Esophagus squamous epithelium (tissue), 5 donors: Measurements from ENCODE around the gene SVIL. TPM values are rescaled to one million over a fixed set of nuclear protein-coding genes. Genes with fewer than 3 reads are reported as not detected.
"Not testable (repeated sequence)": the region's sequence is repeated elsewhere in the genome, so short reads cannot be mapped to it uniquely, and the experiment has no call there.

Experiments
- DNase-seq: peaks from one replicate; lab custom pipeline; 2025; lab: John Stamatoyannopoulos, UW
- H3K27ac ChIP-seq, 4 donors: fragments of 200-600 bp; sonication (generic); one replicate each; pipeline ENCODE4 v1.5.1; 2016 to 2019; ENCODE audit warnings: mild to moderate bottlenecking in 1 of 4
- H3K27me3 ChIP-seq, 4 donors: fragments of 200-600 bp; sonication (generic); 1 replicate in 3 of 4; 2 replicates in 1 of 4; pipeline versions ENCODE4 v1.5.1 to v1.6.0; 2017 to 2021; ENCODE audit warnings: antibody characterized with exemption in 1 of 4
- H3K36me3 ChIP-seq, 3 donors: fragments of 200-600 bp; sonication (generic); one replicate each; pipeline ENCODE4 v1.5.1; 2016 to 2019
- H3K4me1 ChIP-seq, 3 donors: fragments of 200-600 bp; sonication (generic); one replicate each; pipeline ENCODE4 v1.5.1; 2017 to 2019
- H3K4me3 ChIP-seq, 4 donors: fragments of 200-600 bp; sonication (generic); 1 replicate in 3 of 4; 2 replicates in 1 of 4; pipeline ENCODE4 v1.5.1; 2016 to 2019; ENCODE audit warnings: mild to moderate bottlenecking in 2 of 4, moderate library complexity in 1 of 4
- H3K9me3 ChIP-seq, 3 donors: fragments of 200-600 bp; sonication (generic); one replicate each; pipeline ENCODE4 v1.5.1; 2016 to 2019
- POLR2A ChIP-seq, 4 donors: fragments of 450-650 bp; IDR thresholded peaks; one replicate each; pipeline ENCODE4 v1.6.1; 2017; ENCODE audit warnings: antibody characterized with exemption in 4 of 4, mild to moderate bottlenecking in 4 of 4, moderate library complexity in 3 of 4
- WGBS, 2 donors: methylation state at CpG; one replicate each; pipeline ENCODE4 v1.1.5; 2018; 5-methylcytosine and 5-hydroxymethylcytosine counted together
- intact Hi-C: fragments of 100-400 bp; cut with DNase I; formaldehyde crosslinking; loops from one replicate; pipeline ENCODE4 v1.15.0; 2022
- total RNA-seq, 4 donors: library from RNA; depleted of rRNA; stranded (reverse); fragments of >200 nt; gene quantifications; one replicate each; pipeline ENCODE4 v1.1.0, GENCODE V29; 2016
- TF ChIP-seq, protein P1 (sequence below), 6 experiments: fragments of 450-650 bp in 4 of 6; fragments of 200-600 bp in 2 of 6; sonication (generic) in 2 of 6; IDR thresholded peaks; one replicate each; pipeline ENCODE4 v1.5.1; 2016 to 2019; ENCODE audit warnings: antibody characterized with exemption in 6 of 6, mild to moderate bottlenecking in 4 of 6, moderate library complexity in 4 of 6
- donor health status: DM: yes; HTN: yes; CAD: no.

Gene SVIL
- total RNA-seq, 4 donors from 2014 or later, result 71.1 to 227 (median 147) TPM

DNA sequence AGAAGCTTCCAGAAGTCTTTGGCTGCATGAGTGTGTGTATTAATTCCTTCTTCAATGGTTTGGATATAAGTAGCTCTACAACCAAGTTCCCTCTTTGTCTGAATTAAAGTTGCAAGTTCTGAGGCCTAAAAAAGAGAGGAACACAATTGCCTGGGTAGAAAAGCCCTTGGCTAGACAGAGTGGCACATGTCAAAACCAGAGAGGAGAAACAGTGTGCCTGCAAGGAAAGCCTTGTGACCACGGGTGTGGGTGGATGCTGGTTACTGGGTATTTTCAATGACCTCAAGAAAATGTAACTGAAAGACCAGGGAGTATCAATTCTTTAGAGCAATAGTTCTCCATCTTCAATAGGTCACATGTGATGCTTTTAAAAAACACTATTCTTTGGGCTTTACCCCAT is 148.3 kb downstream of the SVIL start:
- no peaks in the 10 kb centered on the region for H3K9me3 ChIP-seq
- H3K27ac ChIP-seq, result no peak overlapping the region
- no peak overlapping the region for H3K4me3 ChIP-seq
- no peaks in the 10 kb centered on the region for H3K27me3 ChIP-seq
- WGBS, 2 donors, result 71 to 91% methylated on average over 1 of the region's 1 CpG
- DNase-seq, result no peak
- peaks cover 0 to 100% (median 14%) of the 10 kb centered on the region in 3 donors for H3K36me3 ChIP-seq
- TF ChIP-seq, protein P1, sequence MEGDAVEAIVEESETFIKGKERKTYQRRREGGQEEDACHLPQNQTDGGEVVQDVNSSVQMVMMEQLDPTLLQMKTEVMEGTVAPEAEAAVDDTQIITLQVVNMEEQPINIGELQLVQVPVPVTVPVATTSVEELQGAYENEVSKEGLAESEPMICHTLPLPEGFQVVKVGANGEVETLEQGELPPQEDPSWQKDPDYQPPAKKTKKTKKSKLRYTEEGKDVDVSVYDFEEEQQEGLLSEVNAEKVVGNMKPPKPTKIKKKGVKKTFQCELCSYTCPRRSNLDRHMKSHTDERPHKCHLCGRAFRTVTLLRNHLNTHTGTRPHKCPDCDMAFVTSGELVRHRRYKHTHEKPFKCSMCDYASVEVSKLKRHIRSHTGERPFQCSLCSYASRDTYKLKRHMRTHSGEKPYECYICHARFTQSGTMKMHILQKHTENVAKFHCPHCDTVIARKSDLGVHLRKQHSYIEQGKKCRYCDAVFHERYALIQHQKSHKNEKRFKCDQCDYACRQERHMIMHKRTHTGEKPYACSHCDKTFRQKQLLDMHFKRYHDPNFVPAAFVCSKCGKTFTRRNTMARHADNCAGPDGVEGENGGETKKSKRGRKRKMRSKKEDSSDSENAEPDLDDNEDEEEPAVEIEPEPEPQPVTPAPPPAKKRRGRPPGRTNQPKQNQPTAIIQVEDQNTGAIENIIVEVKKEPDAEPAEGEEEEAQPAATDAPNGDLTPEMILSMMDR (IDR thresholded peaks at IDR 0.05), result no peak
- no peak for TF ChIP-seq POLR2A (IDR thresholded peaks at IDR 0.05)
- intact Hi-C loops, result no loop called here
- peaks cover 0 to 24% (median 4%) of the 10 kb centered on the region in 3 donors for H3K4me1 ChIP-seq

DNA sequence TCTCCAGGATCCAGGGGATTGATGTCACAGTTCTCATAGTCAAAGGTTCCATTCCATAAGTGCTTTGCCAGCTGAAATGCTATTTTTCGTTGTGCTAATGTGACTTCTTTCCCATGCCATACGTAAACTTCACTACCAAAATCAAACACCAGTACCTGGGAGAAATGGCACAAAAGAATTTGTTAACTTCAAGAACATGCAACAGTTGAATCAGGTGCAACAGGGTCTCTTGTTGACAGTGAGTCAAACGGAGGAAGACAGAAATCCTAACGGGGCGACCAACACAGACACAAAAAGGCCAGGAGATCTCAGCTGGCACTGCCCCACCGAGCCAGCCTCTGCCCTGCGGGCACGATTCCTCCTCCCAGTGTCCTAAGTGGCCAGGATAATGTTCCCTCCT is 150.1 kb downstream of the SVIL start:
- intact Hi-C loops, H3K4me3 ChIP-seq, H3K27me3 ChIP-seq, H3K9me3 ChIP-seq, DNase-seq: not testable (repeated sequence)
- Histone ChIP-seq H3K4me1 (peaks cover 0 to 27% (median 4%) of the 10 kb centered on the region in 3 donors), H3K27ac (peak overlapping the region in 1 of 4 donors; percentile 17), H3K36me3 (peaks cover 0 to 100% (median 14%) of the 10 kb centered on the region in 3 donors)
- 66% methylated on average over 8 of the region's 8 CpGs for WGBS, 2 donors

DNA sequence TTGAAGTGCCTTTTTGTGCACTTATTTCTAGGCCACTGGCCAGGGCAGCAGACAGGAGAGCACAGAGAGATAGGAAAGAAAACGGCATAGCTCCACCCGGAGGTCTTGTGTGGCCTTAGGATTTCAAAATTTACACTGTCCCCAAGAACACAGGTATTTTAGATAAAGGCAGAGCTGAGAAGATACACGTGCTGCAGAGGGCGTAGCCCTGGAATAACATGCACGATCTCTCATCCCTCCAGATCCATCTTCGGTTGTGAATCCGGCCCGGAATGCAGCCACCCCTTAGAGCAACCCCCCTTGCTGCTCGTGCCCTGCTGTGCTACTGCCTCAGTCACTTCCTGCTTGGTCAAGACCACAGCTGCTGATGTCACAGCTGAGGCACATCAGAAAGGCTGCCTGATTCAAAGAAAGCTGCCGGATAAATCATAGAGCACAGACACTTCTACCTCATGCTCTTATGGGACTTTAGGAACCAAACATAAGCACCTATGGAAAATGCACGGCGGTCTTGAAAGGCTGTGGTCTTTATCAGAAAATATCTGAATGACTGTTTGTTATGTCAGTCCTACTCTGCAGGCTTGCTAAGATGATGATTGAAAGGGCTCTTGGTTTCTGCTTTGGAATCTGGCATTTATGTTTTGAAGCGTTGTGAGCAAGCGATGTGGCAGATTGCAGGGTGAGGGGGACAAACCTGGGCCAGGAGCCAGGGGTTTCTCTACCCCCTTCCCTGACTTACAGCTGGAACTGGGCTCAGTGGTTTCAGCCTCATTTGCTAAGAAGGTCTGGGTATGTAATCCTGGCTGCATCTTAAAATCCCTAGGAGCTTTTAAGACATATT is 152.0 kb downstream of the SVIL start:
- no peak for DNase-seq
- peaks cover 0 to 100% (median 20%) of the 10 kb centered on the region in 3 donors for H3K36me3 ChIP-seq
- H3K4me1 ChIP-seq, result peaks cover 0 to 26% (median 8%) of the 10 kb centered on the region in 3 donors
- TF ChIP-seq, protein P1 (IDR thresholded peaks at IDR 0.05), result no peak
- no peak for TF ChIP-seq POLR2A (IDR thresholded peaks at IDR 0.05)
- 50 to 62% methylated on average over 12 to 13 of the region's 14 CpGs for WGBS, 2 donors
- H3K27me3 ChIP-seq, result no peaks in the 10 kb centered on the region
- H3K4me3 ChIP-seq, result no peak overlapping the region
- H3K27ac ChIP-seq, result peak overlapping the region in 2 of 4 donors; percentile 32 to 44
- intact Hi-C loops, result no loop called here
- H3K9me3 ChIP-seq, result no peaks in the 10 kb centered on the region

DNA sequence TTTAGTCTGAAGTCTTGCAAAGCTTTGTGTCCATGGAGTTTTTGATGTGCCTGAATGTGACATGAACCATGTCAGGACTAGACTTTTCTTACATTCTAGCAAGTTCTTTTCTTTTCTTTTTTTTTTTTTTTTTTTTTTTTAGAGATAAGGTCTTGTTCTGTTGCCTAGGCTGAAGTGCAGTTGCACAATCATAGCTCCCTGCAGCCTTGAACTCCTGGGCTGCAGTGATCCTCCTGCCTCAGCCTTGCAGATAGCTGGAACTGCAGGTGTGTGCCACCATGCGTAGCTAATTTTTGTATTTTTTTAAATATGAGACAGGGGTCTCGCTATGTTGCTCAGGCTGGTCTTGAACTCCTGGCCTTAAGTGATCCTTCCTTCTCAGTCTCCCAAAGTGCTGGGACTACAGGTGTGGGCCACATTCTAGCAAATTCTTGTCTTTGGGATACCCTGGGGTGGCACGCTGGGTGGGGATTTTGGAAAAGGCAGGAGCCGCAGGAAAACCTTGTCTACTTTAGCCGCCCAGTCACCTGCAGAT is 152.8 kb downstream of the SVIL start:
- Histone ChIP-seq H3K4me3 (no peak overlapping the region), H3K27ac (peak overlapping the region in 1 of 4 donors; percentile 44), H3K4me1 (peaks cover 0 to 26% (median 8%) of the 10 kb centered on the region in 3 donors), H3K27me3 (no peaks in the 10 kb centered on the region), H3K36me3 (peaks cover 0 to 100% (median 22%) of the 10 kb centered on the region in 3 donors), H3K9me3 (no peaks in the 10 kb centered on the region)
- 74 to 81% methylated on average over 5 of the region's 5 CpGs for WGBS, 2 donors
- no peak for TF ChIP-seq POLR2A (IDR thresholded peaks at IDR 0.05)
- TF ChIP-seq, protein P1 (IDR thresholded peaks at IDR 0.05), result no peak
- DNase-seq, result no peak
- intact Hi-C loops, result no loop called here

DNA sequence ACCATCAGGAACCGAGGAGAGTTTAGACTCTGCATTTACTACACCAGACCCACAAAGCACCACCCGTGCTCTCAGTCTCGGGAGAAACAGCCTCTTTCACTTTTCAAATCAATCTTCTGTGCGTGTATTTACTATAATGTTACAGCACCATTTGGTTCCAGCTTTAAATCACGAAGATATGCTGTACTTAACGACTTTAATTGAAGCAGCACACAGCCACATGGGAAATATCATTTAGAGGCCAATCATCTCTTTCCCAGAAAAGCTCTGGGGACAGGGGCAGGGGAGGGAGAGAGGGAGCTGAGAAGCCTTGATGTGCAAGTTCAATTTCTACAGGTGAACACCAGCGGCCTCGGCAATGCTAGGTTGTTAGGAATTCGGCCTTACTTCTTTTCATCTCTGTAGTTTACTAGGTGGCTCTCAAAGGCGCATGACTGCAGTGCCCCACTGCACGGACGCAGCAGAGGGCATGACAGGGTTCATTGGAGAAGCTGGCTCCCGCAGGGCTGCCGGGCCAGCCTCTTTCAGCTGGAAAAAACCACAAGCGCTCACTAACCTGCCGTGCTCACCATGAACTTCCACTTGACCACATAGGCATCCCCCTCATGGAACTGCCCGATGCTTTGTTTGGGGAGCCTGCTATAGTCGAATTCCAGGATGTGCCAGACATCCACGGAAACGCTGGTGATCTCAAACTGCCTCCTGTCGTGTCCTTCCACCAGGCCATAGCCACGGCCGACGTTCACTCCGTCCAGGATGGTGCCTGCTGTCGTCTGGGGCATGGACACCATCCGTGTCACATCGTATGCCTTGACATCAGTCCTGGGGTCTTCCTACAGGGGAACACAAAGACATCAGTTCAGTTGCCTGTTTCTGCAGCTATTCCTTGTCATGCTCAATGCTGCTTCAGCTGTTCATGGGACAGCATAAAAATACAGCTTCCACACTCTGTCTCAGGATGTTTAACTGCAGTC is 154.5 kb downstream of the SVIL start:
- no peak for TF ChIP-seq POLR2A (IDR thresholded peaks at IDR 0.05)
- TF ChIP-seq, protein P1 (IDR thresholded peaks at IDR 0.05), result no peak
- 77% methylated on average over 16 to 19 of the region's 28 CpGs for WGBS, 2 donors
- Histone ChIP-seq H3K4me3 (no peak overlapping the region), H3K4me1 (peaks cover 0 to 26% (median 8%) of the 10 kb centered on the region in 3 donors), H3K36me3 (peaks cover 0 to 100% (median 22%) of the 10 kb centered on the region in 3 donors), H3K27ac (no peak overlapping the region), H3K9me3 (no peaks in the 10 kb centered on the region), H3K27me3 (no peaks in the 10 kb centered on the region)
- DNase-seq, result no peak
- intact Hi-C loops, result no loop called here
